Hematopoietic multipotent progenitor cell treated with erythropoietin and hydrocortisone succinate and interleukin-3 and kit ligand, for 15 days (in vitro differentiated cells): Measurements from ENCODE around the gene ELMO1.

ENCODE experiments used
- DNase-seq: peaks from one replicate; pipeline ENCODE4 v3.0.0-alpha.2; 2015; ENCODE audit warnings: low spot score

Gene ELMO1

GRCh38 chr7:36871355-36871738, 577.3 kb downstream of the ELMO1 start:
- no peak for DNase-seq

- DNase-seq = no peak
These were observed 577.9 kb downstream of the ELMO1 start for GRCh38 chr7:36870625-36871354.

- DNase-seq = no peak
These were observed 579.8 kb downstream of the ELMO1 start for GRCh38 chr7:36868727-36869411.

GRCh38 chr7:36865019-36865418, 583.6 kb downstream of the ELMO1 start:
- DNase-seq = no peak

GRCh38 chr7:36863901-36864701, 584.6 kb downstream of the ELMO1 start:
- DNase-seq = no peak

- DNase-seq = no peak
These were observed 585.8 kb downstream of the ELMO1 start for GRCh38 chr7:36862771-36863261.

- no peak for DNase-seq
These were observed 587.0 kb downstream of the ELMO1 start for GRCh38 chr7:36861656-36862055.

- DNase-seq = no peak
These were observed 588.0 kb downstream of the ELMO1 start for GRCh38 chr7:36860681-36861080.

GRCh38 chr7:36855330-36855729, 593.3 kb downstream of the ELMO1 start:
- DNase-seq = no peak

GRCh38 chr7:36854652-36855051, 594.0 kb downstream of the ELMO1 start:
- DNase-seq = no peak

- no peak for DNase-seq
These were observed 595.7 kb downstream of the ELMO1 start for GRCh38 chr7:36852931-36853330.

GRCh38 chr7:36852017-36852416, 596.6 kb downstream of the ELMO1 start:
- DNase-seq = no peak

GRCh38 chr7:36851382-36851781, 597.3 kb downstream of the ELMO1 start:
- no peak for DNase-seq

GRCh38 chr7:36847946-36848345, 600.7 kb downstream of the ELMO1 start:
- DNase-seq = no peak

GRCh38 chr7:36844374-36844773, 604.3 kb downstream of the ELMO1 start:
- DNase-seq = no peak

GRCh38 chr7:36840904-36841303, 607.8 kb downstream of the ELMO1 start:
- no peak for DNase-seq

- no peak for DNase-seq
These were observed 609.9 kb downstream of the ELMO1 start for GRCh38 chr7:36838616-36839225.

GRCh38 chr7:36831049-36831448, 617.6 kb downstream of the ELMO1 start:
- no peak for DNase-seq

- no peak for DNase-seq
These were observed 620.6 kb downstream of the ELMO1 start for GRCh38 chr7:36827726-36828703.

- no peak for DNase-seq
These were observed 623.2 kb downstream of the ELMO1 start for GRCh38 chr7:36825501-36825900.

GRCh38 chr7:36823353-36823752, 625.3 kb downstream of the ELMO1 start:
- no peak for DNase-seq
